C4-2B (cell line): ENCODE data around the gene CTAG1A.
"Not testable (repeated sequence)": the region's sequence is repeated elsewhere in the genome, so short reads cannot be mapped to it uniquely, and the experiment has no call there.

ENCODE experiments used
- H3K27ac ChIP-seq: fragments of 450-650 bp; 2 replicates; pipeline ENCODE4 v1.5.1; 2017
- ZFX ChIP-seq: fragments of 450-650 bp; IDR thresholded peaks from 2 replicates; pipeline ENCODE4 v1.6.1; 2017
- TF ChIP-seq, protein P1 (sequence below): fragments of 450-650 bp; conservative IDR thresholded peaks from 2 replicates; pipeline ENCODE4 v1.5.1; 2017; ENCODE audit warnings: mild to moderate bottlenecking

Gene CTAG1A

DNA sequence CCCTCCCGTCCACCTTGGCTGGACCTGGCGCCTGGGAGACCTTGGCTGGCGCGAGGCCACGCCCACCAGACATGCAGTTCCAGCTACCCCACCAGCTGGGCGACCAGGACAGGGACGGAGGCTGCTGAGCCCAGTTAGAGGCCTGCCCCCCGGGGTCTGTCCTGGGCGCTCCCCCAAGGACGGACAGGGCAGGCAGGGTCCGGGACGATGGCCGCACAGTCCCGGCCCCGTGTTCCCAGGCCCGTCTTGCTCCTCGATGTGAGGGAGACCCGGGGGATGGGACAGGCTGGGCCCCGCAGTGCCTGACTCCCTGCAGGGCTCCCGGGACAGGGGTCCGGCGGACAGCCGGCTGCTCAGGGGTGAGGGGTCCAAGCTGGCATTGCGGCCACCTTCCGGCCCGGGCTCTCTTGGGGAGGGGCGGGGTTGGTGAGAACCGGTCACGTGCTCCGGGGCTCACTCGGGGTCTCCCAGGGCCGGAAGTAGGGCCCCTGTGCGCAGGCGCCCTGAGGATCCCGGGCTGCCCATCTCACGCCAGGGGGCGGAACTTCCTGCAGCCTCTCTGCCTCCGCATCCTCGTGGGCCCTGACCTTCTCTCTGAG lies at the start of gene CTAG1A:
Gene CTAG1A, plus strand, starts transcription at position 549 of the 599 bp plus-strand sequence. CDS start 74 bp downstream, outside the sequence.
- H3K27ac ChIP-seq, result not testable (repeated sequence)

DNA sequence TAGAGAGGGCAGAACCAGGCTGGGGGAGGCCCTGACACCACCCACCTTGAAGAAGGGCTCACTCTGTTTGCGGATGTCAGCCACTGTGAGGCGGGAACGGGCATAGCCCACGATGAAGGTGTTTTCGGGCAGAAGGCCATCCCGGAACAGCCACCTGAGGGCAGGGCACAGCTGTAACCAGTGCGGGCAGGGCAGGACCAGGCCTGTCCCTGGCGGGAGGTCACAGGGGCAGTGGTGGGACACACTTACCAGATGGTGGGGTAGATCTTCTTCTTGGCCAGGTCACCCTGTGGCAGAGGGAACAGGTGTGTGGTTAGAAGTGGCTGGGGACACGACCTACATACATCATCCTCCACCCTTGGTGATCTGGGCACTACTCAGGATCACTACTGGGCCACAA lies 49.0 kb upstream of the CTAG1A start:
- no peak overlapping the region for H3K27ac ChIP-seq
- TF ChIP-seq, protein P1, sequence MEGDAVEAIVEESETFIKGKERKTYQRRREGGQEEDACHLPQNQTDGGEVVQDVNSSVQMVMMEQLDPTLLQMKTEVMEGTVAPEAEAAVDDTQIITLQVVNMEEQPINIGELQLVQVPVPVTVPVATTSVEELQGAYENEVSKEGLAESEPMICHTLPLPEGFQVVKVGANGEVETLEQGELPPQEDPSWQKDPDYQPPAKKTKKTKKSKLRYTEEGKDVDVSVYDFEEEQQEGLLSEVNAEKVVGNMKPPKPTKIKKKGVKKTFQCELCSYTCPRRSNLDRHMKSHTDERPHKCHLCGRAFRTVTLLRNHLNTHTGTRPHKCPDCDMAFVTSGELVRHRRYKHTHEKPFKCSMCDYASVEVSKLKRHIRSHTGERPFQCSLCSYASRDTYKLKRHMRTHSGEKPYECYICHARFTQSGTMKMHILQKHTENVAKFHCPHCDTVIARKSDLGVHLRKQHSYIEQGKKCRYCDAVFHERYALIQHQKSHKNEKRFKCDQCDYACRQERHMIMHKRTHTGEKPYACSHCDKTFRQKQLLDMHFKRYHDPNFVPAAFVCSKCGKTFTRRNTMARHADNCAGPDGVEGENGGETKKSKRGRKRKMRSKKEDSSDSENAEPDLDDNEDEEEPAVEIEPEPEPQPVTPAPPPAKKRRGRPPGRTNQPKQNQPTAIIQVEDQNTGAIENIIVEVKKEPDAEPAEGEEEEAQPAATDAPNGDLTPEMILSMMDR, result no peak
- TF ChIP-seq ZFX, result no peak

DNA sequence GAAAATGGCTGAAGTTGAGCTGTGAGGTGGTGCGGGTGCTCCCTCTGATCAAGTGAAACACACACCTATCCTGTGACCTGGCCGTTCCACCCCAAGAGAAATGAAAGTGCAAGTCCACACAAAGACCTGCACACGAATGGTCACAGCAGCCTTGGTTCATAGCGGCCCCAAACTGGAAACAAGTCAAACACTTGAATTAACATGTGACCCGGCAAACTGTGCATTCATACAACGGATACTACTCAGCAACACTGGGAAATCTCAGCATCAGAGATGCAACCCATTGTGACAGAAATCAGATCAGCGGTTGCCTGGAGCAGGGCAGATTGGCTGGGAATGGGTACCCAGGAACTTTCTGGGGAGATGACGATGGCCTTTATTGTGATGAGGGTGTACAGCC lies 45.9 kb upstream of the CTAG1A start:
- TF ChIP-seq ZFX, result no peak
- TF ChIP-seq, protein P1, result no peak
- peak overlapping the region; percentile 98 for H3K27ac ChIP-seq

DNA sequence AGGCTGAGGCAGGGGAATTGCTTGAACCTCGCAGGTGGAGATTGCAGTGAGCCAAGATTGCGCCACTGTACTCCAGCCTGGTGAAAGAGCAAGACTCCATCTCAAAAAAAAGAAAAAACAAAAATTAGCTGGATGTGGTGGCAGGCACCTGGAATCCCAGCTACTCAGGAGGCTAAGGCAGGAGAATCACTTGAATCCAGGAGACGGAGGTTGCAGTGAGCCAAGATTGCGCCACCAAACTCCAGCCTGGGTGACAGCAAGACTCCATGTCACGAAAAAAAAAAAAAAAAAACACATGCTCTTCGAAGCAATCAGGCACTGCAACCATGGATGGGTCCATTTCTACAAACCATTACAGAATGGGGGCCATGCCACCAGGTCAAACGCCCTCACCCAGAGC lies 44.6 kb upstream of the CTAG1A start:
- peak overlapping the region; percentile 98 for H3K27ac ChIP-seq

DNA sequence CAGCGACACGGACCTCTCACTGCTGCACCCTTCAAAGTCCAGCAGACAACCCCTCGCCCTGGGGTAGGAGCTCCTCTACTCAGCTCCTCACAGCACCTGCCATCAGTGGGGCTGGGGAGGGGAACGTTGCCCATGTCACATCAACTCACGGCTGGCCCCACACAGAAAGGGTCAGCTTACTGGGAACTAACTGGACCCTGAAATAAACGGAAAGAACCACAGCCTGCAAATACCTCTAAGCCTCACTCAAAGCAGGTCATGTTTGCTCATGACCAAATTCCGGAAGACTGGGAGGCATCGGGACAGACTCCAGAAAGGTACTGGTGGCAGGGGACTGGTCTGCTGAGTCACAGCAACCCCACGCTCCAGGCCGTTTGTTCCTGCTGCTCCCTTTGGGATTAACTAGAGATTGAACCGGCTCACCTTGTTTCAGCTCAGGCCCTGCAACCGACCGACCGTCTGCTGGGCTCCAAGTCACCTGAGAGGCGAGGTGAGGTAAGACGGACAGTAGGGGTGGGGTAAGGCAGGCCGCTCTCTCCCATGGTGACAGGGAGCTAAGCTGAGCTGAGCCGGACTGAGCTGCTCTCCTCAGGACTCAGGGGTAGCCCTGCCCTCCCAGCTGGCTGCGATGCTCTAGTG lies 43.9 kb upstream of the CTAG1A start:
- no peak for TF ChIP-seq ZFX
- TF ChIP-seq, protein P1, result no peak
- H3K27ac ChIP-seq, result peak overlapping the region; percentile 98

DNA sequence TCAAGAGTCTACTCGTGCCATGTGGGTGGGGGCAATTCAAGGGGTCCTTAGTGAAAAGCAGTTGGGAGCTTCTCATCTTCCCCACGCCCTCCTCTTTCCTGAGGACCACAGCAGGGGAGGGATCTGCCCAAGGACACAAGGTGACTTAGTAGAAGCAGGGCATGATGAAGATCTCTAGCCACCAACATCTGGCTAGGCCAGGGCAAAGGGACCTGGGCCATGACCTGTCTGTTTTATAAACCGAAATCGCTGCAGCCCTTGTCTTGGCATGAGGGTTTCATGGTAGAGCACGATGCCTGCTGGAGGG lies 43.4 kb upstream of the CTAG1A start:
- H3K27ac ChIP-seq, result peak overlapping the region; percentile 98
- no peak for TF ChIP-seq ZFX
- TF ChIP-seq, protein P1, result no peak

DNA sequence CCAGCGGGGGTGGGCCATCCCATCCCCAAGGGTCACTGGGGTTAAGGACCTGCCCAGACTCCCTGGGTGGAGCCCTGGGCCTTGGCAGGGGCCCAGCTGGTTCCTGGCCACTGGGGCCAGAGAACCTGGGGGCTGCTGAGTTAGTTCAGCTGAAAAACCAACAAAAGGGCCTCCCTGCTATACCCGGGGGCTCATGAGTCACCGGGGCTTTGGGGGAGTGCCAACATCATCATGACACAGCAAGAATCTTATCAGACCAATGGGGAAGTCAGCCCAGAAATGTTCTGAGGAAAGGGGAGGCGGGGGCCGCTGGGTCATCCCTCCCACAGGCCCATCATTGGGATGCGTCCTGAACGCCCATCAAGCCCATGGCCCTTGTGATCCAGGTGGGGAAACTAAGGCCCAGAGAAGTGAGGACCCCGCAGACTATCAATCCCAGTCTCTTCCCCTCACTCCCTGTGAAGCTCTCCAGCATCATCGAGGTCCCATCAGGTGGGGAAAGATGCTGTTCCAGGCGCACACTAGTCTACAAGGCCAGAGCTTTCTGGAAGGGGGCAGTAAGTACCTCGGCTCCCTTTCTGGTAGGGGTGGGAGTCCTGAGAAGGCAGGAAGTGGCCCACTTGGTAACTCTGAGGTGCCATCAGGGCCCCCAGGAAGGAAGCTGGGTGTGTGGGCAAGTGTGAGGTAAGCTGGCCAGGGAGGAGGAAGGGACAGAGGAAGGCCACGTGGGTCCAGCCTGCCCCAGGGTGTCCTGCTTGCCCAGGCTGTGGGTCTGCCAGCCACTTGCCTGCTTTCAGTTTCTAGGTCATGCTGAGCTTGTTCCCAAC lies 42.8 kb upstream of the CTAG1A start:
- peak overlapping the region; percentile 98 for H3K27ac ChIP-seq
- TF ChIP-seq ZFX, result no peak

DNA sequence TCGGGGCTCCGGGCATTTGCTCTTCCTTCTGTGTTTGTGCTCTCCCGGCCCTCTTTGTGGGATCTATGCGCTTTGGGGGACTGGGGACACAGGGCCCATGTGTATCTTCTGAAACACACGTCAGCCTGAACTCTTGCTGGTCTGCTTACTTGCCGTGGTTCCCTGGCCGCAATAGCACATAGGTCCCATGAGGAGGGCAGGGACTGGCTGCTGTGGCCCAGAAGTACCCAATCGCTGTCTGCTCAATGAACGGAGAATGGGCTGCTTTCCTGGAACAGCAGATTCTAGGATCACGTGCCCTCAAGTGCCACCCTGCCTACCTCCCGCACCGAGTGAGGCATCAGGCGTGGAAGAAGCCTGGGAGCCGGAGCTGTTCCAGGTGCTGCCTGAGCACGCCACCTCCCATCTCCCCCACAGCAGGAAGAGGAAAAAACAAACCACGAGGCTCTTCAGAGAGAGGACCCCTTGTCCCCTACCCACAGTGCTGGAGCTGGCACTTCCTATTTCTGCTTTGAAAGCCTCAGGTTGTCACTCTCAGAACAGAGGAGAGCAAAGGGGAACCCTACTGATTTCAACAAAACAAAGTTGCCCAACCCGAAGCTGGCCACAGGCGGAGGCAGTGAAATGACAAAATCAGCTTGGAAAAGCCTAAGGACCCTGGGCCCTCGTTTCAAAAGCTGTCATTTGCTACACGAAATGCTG lies 42.1 kb upstream of the CTAG1A start:
- H3K27ac ChIP-seq, result peak overlapping the region; percentile 98
- TF ChIP-seq, protein P1, result no peak
- no peak for TF ChIP-seq ZFX
